Common myeloid progenitor, CD34-positive (primary cell): ENCODE measurements around the gene NUAK2.

Experiments
- CTCF ChIA-PET: fragments of 350-600 bp; sonication (Branson Sonifier 250); formaldehyde crosslinking; loops from one replicate; lab custom pipeline; 2021; ENCODE audit warnings: antibody characterized with exemption; lab: Charles Lee
- POLR2A ChIA-PET: fragments of 350-600 bp; sonication (Branson Sonifier 250); formaldehyde crosslinking; loops from one replicate; lab custom pipeline; 2021; ENCODE audit warnings: antibody characterized with exemption; lab: Charles Lee
- DNase-seq, 3 donors: peaks; one replicate each; pipeline versions ENCODE4 v3.0.0 to v3.0.0-alpha.2; 2013
- H3K27ac ChIP-seq, 2 experiments: 1 replicate in 1 of 2; 2 replicates in 1 of 2; pipeline ENCODE4 v1.7.0; 2013; ENCODE audit warnings: inconsistent platforms in 2 of 2, low read length in 2 of 2, mild to moderate bottlenecking in 2 of 2, low read depth in 1 of 2, moderate library complexity in 1 of 2; ENCODE audit not compliant: severe bottlenecking in 2 of 2, insufficient read depth in 1 of 2, poor library complexity in 1 of 2
- H3K27me3 ChIP-seq, 5 experiments: replicated peaks in 2 of 5; 1 replicate in 3 of 5; 2 replicates in 2 of 5; pipeline versions ENCODE4 v1.6.1 to v1.7.0; 2013; ENCODE audit warnings: low read length in 4 of 5, mild to moderate bottlenecking in 2 of 5, moderate library complexity in 2 of 5, inconsistent platforms in 1 of 5; ENCODE audit not compliant: insufficient read depth in 5 of 5, control insufficient read depth in 4 of 5
- H3K36me3 ChIP-seq, 4 experiments: 1 replicate in 2 of 4; 2 replicates in 2 of 4; pipeline versions ENCODE4 v1.6.1 to v1.7.0; 2013; ENCODE audit warnings: low read length in 3 of 4, control low read depth in 1 of 4, mild to moderate bottlenecking in 1 of 4; ENCODE audit not compliant: control insufficient read depth in 4 of 4, insufficient read depth in 4 of 4
- H3K4me1 ChIP-seq, 4 experiments: 1 replicate in 3 of 4; 2 replicates in 1 of 4; pipeline versions ENCODE4 v1.6.1 to v1.7.1; 2013; ENCODE audit warnings: low read length in 3 of 4, mild to moderate bottlenecking in 3 of 4, control low read depth in 1 of 4, inconsistent platforms in 1 of 4, moderate library complexity in 1 of 4; ENCODE audit not compliant: control insufficient read depth in 4 of 4, insufficient read depth in 4 of 4; ENCODE audit errors: control extremely low read depth in 1 of 4
- H3K4me3 ChIP-seq, 7 experiments: 1 replicate in 4 of 7; 2 replicates in 3 of 7; pipeline versions ENCODE4 v1.5.1 to v1.7.0; 2013; ENCODE audit warnings: mild to moderate bottlenecking in 7 of 7, low read length in 6 of 7, moderate library complexity in 6 of 7, inconsistent platforms in 2 of 7, low read depth in 2 of 7, control low read depth in 1 of 7; ENCODE audit not compliant: insufficient read depth in 4 of 7, control insufficient read depth in 1 of 7; ENCODE audit errors: extremely low read depth in 1 of 7
- H3K9me3 ChIP-seq, 5 experiments: 1 replicate in 4 of 5; 2 replicates in 1 of 5; pipeline versions ENCODE4 v1.6.1 to v1.7.1; 2013; ENCODE audit warnings: low read length in 4 of 5, mild to moderate bottlenecking in 2 of 5, inconsistent platforms in 1 of 5, low read depth in 1 of 5, moderate library complexity in 1 of 5; ENCODE audit not compliant: control insufficient read depth in 4 of 5, insufficient read depth in 2 of 5; ENCODE audit errors: control extremely low read depth in 1 of 5
- WGBS: methylation state at CpG from one replicate; pipeline ENCODE4 v1.1.5; 2013; ENCODE audit not compliant: insufficient coverage; 5-methylcytosine and 5-hydroxymethylcytosine counted together

The NUAK2 gene

GRCh38 chr1:205270764-205271163 is 50.8 kb downstream of the NUAK2 start:
- DNase-seq = no peak
- Histone ChIP-seq H3K27me3 (peaks cover 0 to 11% (median 0%) of the 10 kb centered on the region in 5 experiments), H3K36me3 (peaks cover 0 to 15% (median 5%) of the 10 kb centered on the region in 4 experiments), H3K27ac (no peak overlapping the region), H3K4me3 (no peak overlapping the region), H3K9me3 (no peaks in the 10 kb centered on the region), H3K4me1 (peaks cover 0 to 16% (median 13%) of the 10 kb centered on the region in 4 experiments)
- WGBS = 88% methylated on average over 8 of the region's 8 CpGs
- ChIA-PET CTCF (interaction anchor here (1.0 to 38.2 kb wide), 10 partner anchors 10 to 253 kb away, joined by 3 to 1168 read pairs (median 6); partner anchors contain the start of gene NUAK2), POLR2A (no interaction called here)

GRCh38 chr1:205270271-205270670 is 51.3 kb downstream of the NUAK2 start:
- peaks cover 0 to 11% (median 0%) of the 10 kb centered on the region in 5 experiments for H3K27me3 ChIP-seq
- CTCF ChIA-PET = interaction anchor here (1.0 to 38.2 kb wide), 8 partner anchors 10 to 254 kb away, joined by 3 to 1168 read pairs (median 9); partner anchors contain the start of gene NUAK2
- WGBS = 100% methylated on average over 4 of the region's 7 CpGs
- no peak for DNase-seq
- no peak overlapping the region for H3K4me3 ChIP-seq
- H3K4me1 ChIP-seq = peaks cover 0 to 16% (median 13%) of the 10 kb centered on the region in 4 experiments
- H3K27ac ChIP-seq = no peak overlapping the region
- POLR2A ChIA-PET = no interaction called here
- peaks cover 0 to 15% (median 5%) of the 10 kb centered on the region in 4 experiments for H3K36me3 ChIP-seq
- H3K9me3 ChIP-seq = no peaks in the 10 kb centered on the region

- WGBS = 100% methylated on average over 6 of the region's 8 CpGs
- DNase-seq = no peak
- H3K27ac ChIP-seq = no peak overlapping the region
- no peaks in the 10 kb centered on the region for H3K9me3 ChIP-seq
- peaks cover 0 to 15% (median 5%) of the 10 kb centered on the region in 4 experiments for H3K36me3 ChIP-seq
- H3K27me3 ChIP-seq = peaks cover 0 to 11% (median 1%) of the 10 kb centered on the region in 5 experiments
- H3K4me1 ChIP-seq = peaks cover 0 to 16% (median 13%) of the 10 kb centered on the region in 4 experiments
- ChIA-PET CTCF (interaction anchor here (2.0 to 38.2 kb wide), 5 partner anchors 11 to 57 kb away, joined by 5 to 1168 read pairs (median 123); partner anchors contain the start of gene NUAK2), POLR2A (no interaction called here)
- no peak overlapping the region for H3K4me3 ChIP-seq
Observed at GRCh38 chr1:205269711-205270110, 51.8 kb downstream of the NUAK2 start.

GRCh38 chr1:205268846-205269680 is 52.5 kb downstream of the NUAK2 start:
- 97% methylated on average over 44 of the region's 48 CpGs for WGBS
- no peak for DNase-seq
- ChIA-PET POLR2A (no interaction called here), CTCF (interaction anchor here (2.6 to 38.2 kb wide), 4 partner anchors 11 to 58 kb away, joined by 12 to 1168 read pairs (median 124); partner anchors contain the start of gene NUAK2)
- Histone ChIP-seq H3K27ac (no peak overlapping the region), H3K4me3 (no peak overlapping the region), H3K27me3 (peaks cover 0 to 7% (median 1%) of the 10 kb centered on the region in 5 experiments), H3K4me1 (peaks cover 0 to 16% (median 13%) of the 10 kb centered on the region in 4 experiments), H3K36me3 (peaks cover 0 to 15% (median 5%) of the 10 kb centered on the region in 4 experiments), H3K9me3 (no peaks in the 10 kb centered on the region)

- Histone ChIP-seq H3K27ac (no peak overlapping the region), H3K9me3 (no peaks in the 10 kb centered on the region), H3K4me1 (peaks cover 0 to 29% (median 25%) of the 10 kb centered on the region in 4 experiments), H3K27me3 (peaks cover 0 to 13% (median 7%) of the 10 kb centered on the region in 5 experiments), H3K36me3 (peaks cover 0 to 15% (median 5%) of the 10 kb centered on the region in 4 experiments), H3K4me3 (no peak overlapping the region)
- CTCF ChIA-PET = interaction anchor here (0.9 to 38.2 kb wide), 4 partner anchors 11 to 60 kb away, joined by 3 to 1168 read pairs (median 67); partner anchors contain the start of gene NUAK2
- POLR2A ChIA-PET = no interaction called here
- peak in 2 of 3 donors; percentile 51 to 64 for DNase-seq
- WGBS = 20% methylated on average over 3 of the region's 8 CpGs
Observed at GRCh38 chr1:205267306-205267902, 54.1 kb downstream of the NUAK2 start.

- DNase-seq = no peak
- peaks cover under 1 to 35% (median 31%) of the 10 kb centered on the region in 4 experiments for H3K4me1 ChIP-seq
- H3K4me3 ChIP-seq = no peak overlapping the region
- H3K27me3 ChIP-seq = peaks cover 0 to 19% (median 7%) of the 10 kb centered on the region in 5 experiments
- 76% methylated on average over 8 of the region's 10 CpGs for WGBS
- no peaks in the 10 kb centered on the region for H3K9me3 ChIP-seq
- no peak overlapping the region for H3K27ac ChIP-seq
- ChIA-PET CTCF (interaction anchor here (2.3 to 38.2 kb wide), 2 partner anchors 11 to 60 kb away, joined by 11 to 1168 read pairs; partner anchors contain the start of gene NUAK2), POLR2A (no interaction called here)
- H3K36me3 ChIP-seq = peaks cover 0 to 9% (median 4%) of the 10 kb centered on the region in 4 experiments
Observed at GRCh38 chr1:205266611-205267305, 54.8 kb downstream of the NUAK2 start.
